GM18907 (cell line): ENCODE measurements around the gene AFF3.

ENCODE experiments used
- ATAC-seq: cut with Tn5 transposase; IDR thresholded peaks from one replicate; pipeline ENCODE4 v1.9.1; 2021; ENCODE audit warnings: mild to moderate bottlenecking, moderate library complexity; ENCODE audit not compliant: unreplicated experiment

AFF3 gene

GRCh38 chr2:99899058-99899855 is 243.1 kb downstream of the AFF3 start:
- no peak for ATAC-seq

- ATAC-seq = no peak
Observed at GRCh38 chr2:99898336-99899048, 243.9 kb downstream of the AFF3 start.

- no peak for ATAC-seq
Observed at GRCh38 chr2:99891428-99891780, 251.0 kb downstream of the AFF3 start.

- ATAC-seq = no peak
Observed at GRCh38 chr2:99890568-99891427, 251.6 kb downstream of the AFF3 start.

- no peak for ATAC-seq
Observed at GRCh38 chr2:99888617-99889016, 253.8 kb downstream of the AFF3 start.

GRCh38 chr2:99886418-99886817 is 256.0 kb downstream of the AFF3 start:
- no peak for ATAC-seq

- ATAC-seq = no peak
Observed at GRCh38 chr2:99883358-99883757, 259.0 kb downstream of the AFF3 start.

- no peak for ATAC-seq
Observed at GRCh38 chr2:99881901-99882591, 260.3 kb downstream of the AFF3 start.

- ATAC-seq = no peak
Observed at GRCh38 chr2:99880964-99881294, 261.5 kb downstream of the AFF3 start.

GRCh38 chr2:99880148-99880963 is 262.0 kb downstream of the AFF3 start:
- no peak for ATAC-seq

GRCh38 chr2:99879481-99879880 is 262.9 kb downstream of the AFF3 start:
- ATAC-seq = no peak

GRCh38 chr2:99878581-99879350 is 263.6 kb downstream of the AFF3 start:
- ATAC-seq = no peak

GRCh38 chr2:99877963-99878362 is 264.4 kb downstream of the AFF3 start:
- ATAC-seq = no peak

- ATAC-seq = no peak
Observed at GRCh38 chr2:99876956-99877355, 265.4 kb downstream of the AFF3 start.

GRCh38 chr2:99875627-99876201 is 266.7 kb downstream of the AFF3 start:
- ATAC-seq = no peak

GRCh38 chr2:99868260-99868659 is 274.1 kb downstream of the AFF3 start:
- ATAC-seq = no peak

- no peak for ATAC-seq
Observed at GRCh38 chr2:99867770-99868169, 274.6 kb downstream of the AFF3 start.

GRCh38 chr2:99865818-99866676 is 276.3 kb downstream of the AFF3 start:
- no peak for ATAC-seq
